Central memory CD4-positive, alpha-beta T cell (primary cell): Measurements from ENCODE around the gene ALDH9A1.
A peak's percentile ranks its signal among the peaks of the same experiment; 100 is the strongest.
"Not testable (repeated sequence)": the region's sequence is repeated elsewhere in the genome, so short reads cannot be mapped to it uniquely, and the experiment has no call there.

Experiments used
- DNase-seq: peaks from one replicate; pipeline ENCODE4 v3.0.0; 2022

The ALDH9A1 gene

GRCh38 chr1:165686121-165686970 lies 12.0 kb downstream of the ALDH9A1 start:
- no peak for DNase-seq

DNA sequence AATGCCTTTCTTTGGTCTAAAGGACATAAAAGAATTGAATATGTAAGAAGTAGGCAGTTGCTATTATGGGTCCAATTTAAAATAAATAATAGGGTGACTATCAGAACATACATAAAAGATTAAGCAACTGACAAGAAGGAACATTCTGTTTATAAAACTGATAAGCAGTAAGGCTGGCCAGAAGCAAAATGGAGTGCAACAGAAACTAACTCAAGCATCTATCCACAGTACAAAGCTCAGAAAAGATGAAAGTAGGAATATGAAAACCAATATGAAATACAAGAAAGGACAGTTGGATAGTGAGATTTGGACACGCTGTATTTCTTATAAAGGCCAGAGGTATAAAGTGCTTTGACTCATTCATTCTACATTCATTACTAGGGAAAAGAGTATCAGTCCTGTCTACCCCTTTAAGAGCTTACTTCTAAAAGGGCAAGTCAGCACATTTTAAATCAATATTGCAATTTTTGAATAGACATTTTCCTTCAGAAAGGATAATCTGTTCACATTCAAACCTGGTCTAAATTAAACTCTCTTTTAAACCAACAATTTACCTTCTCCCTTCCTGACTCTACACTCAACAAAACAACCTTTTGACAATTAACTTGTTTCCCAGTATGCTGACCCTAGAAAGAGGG lies 14.4 kb downstream of the ALDH9A1 start:
- DNase-seq, result no peak

DNA sequence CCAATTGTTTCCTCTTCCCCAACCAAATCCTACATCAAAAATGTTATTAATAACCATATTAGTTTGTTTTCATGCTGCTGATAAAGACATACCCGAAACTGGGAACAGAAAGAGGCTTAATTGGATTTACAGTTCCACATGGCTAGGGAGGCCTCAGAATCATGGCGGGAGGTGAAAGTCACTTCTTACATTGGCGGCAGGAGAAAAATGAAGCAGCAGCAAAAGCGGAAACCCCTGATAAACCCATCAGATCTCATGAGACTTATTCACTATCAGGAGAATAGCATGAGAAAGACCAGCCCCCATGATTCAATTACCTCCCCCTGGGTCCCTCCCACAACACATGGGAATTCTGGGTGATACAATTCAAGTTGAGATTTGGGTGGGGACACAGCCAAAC lies 17.6 kb downstream of the ALDH9A1 start:
- DNase-seq, result not testable (repeated sequence)

DNA sequence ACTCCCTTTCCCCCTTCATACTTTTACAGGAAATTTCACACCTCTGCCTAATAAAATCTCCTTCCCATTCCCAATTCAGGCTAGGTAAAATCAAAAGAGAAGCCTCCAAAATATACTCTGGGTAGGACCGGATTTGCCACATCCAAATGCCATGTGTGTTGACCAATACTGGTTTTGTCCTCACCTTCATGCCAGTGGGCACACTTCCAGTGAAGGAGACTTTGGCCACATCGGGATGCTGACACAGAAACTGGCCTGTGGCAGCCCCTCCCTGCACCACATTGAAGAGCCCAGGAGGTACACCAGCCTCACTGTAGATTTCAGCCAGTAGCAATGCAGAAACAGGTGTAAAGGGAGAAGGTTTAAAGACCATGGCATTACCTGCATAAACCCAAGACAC lies 18.1 kb downstream of the ALDH9A1 start:
- no peak for DNase-seq

- DNase-seq, result no peak
Measured at GRCh38 chr1:165679282-165680036, 18.9 kb downstream of the ALDH9A1 start.

DNA sequence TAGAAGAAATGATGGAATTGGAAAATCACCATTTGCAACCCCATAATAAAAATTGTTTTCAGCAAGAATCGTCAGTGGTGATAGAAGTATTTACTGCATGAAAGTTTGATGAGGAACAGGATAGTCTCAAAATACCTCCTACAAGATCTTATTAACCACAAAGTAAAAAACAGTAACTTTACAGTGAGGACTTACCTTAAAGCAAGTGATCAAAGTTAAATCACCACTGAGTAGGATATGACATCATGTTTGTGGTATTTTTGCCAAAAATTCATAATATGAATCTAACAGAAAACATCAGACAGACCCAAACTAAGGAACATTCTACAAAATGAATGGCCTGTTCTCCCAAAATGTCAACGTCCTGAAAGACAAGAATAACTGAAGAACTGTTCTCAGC lies 19.9 kb downstream of the ALDH9A1 start:
- peak; percentile 28 for DNase-seq

DNA sequence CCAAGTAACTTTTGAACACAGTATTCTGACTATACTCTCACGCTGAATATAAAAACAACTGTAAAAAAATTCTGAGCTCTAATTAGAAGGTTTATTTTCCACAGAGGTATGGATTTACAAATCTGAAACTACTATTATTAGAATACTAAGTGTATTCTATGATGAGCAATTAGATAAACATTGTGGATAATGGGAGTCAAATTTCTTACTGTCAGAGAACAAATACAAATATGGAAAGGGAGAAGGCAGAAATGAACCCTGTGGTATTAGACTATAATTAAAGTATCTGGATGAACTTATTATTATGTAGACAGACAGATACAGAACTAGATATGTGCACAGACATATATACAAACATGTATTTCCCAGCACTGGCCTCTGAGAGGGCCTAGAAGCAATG lies 22.6 kb downstream of the ALDH9A1 start:
- no peak for DNase-seq

DNA sequence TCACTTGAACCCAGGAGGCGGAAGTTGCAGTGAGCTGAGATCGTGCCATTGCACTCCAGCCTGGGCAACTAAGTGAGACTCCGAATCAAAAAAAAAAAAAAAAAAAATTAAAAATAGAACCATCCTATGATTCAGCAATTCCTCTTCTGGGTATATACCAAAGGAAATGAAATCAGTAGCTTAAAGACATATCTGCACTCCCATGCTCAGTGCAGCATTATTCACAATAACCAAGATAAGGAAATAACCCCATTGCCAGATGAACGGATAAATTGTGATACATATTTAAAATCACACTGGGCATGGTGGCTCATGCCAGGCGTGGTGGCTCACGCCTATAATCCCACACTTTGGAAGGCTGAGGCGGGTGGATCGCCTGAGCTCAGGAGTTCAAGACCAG lies 23.8 kb downstream of the ALDH9A1 start:
- no peak for DNase-seq

GRCh38 chr1:165671526-165671925 lies 26.8 kb downstream of the ALDH9A1 start:
- no peak for DNase-seq

DNA sequence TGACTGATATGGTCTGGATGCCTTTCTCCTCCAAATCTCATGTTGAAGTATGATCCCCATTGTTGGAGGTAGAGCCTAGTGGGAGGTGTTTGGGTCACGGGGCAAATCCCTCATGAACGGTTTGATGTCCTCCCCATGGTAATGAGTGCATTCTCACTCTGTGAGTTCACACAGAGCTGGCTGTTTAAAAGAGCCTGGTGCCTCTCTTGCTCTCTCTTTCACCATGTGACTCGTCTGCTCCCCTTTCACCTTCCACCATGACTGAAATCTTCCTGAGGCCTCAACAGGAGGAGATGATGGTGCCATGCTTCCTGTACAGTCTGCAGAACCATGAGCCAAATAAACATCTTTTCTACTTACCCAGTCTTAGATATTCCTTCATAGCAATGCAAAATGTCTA lies 30.2 kb downstream of the ALDH9A1 start:
- no peak for DNase-seq

DNA sequence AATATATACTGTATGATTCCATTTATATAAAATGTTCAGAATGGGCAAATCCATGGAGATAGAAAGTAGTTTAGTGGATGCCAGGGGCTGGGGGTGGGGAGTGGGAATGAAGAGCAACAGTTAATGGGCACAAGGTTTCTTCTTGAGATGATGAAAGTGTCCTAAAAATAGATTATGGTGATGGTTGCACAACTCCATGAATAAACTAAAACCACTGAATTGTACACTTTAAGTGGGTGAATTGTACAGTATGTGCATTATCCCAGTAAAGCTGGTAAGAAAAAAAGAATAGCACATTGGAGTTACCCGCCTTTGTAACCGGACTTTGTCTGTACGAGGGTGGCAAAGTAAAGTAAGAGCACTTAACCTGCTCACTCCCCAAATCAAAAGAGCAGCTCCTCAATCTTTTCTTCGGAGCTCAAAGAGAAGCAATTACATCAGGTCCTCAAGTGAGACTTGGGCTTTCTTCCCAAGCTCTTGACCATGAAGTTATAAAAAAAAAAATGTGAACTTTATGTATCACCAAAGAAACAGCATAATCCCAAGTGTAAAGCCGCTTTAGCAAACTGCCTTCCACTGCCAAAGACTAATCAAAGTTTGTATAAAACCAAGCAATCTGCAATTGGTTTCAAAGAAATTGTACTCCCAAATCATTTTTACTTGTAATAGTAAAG lies 32.1 kb downstream of the ALDH9A1 start:
- no peak for DNase-seq

- DNase-seq, result no peak
Measured at GRCh38 chr1:165662186-165662585, 36.2 kb downstream of the ALDH9A1 start.

GRCh38 chr1:165661703-165662102 lies 36.7 kb downstream of the ALDH9A1 start:
- no peak for DNase-seq

DNA sequence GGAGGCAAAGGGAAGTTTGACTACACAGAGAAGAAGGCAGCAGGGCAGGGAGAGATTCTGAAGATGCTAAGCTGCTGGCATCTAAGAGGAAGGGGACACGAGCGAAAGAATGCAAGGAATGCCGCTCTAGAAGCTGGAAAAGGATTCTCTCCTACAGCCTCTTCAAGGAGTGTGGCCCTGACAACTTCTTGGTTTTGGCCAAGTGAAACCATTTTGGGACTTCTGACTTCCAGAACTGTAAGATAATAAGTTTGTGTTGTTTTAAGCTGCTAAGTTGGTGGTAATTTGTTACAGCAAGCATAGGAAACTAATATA lies 38.8 kb downstream of the ALDH9A1 start:
- no peak for DNase-seq

- not testable (repeated sequence) for DNase-seq
Measured at GRCh38 chr1:165658766-165659580, 39.4 kb downstream of the ALDH9A1 start.

DNA sequence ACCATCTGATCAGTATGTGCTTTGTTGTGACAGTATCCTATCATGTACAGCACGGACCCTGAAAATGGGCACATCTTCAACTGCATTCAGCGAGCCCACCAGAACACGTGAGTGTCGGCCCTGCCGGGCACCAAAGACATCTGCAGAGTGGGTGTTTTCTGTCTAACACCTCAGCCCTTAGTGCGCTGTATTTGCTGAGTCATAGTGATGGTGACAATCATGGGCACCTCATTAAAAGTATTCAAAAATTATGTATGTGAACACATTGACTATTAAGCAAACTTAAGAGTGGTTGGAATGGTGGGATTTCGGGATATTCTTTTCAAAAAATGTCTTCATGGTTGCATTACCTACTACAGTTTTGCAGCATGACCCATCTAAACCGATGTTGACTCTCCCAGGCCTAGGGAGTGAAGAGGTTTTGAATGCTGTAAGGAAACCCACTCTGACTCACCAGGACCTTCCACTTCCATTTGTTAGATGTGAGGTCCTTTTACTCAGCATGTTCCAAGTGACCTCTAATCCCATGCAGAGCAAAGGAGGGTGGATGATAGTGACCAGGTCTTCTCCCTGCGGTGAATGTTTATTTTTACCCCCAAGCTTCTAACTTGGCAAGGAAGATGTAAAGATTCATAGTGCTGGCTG lies 47.3 kb downstream of the ALDH9A1 start:
- no peak for DNase-seq

GRCh38 chr1:165648919-165649572 lies 49.3 kb downstream of the ALDH9A1 start:
- no peak for DNase-seq

- DNase-seq, result no peak
Measured at GRCh38 chr1:165647970-165648369, 50.4 kb downstream of the ALDH9A1 start.

DNA sequence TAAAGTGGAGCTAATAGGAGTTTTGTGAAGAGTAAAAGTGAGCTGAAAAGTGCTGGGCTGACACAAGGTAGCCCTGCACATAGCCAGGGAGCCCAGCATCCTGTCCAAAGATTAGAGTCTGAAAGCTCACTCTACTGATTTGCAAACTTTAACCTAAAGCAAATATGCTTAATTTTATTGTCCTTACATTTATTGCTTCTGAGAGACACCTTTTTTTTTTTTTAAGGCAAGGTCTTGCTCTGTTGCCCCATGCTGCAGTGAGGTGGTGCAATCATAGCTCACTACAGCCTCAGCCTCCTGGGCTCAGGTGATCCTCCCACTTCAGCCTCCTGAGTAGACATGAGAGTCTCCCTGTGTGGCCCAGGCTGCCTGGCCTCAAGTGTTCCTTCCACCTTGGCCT lies 50.8 kb downstream of the ALDH9A1 start:
- DNase-seq, result no peak

DNA sequence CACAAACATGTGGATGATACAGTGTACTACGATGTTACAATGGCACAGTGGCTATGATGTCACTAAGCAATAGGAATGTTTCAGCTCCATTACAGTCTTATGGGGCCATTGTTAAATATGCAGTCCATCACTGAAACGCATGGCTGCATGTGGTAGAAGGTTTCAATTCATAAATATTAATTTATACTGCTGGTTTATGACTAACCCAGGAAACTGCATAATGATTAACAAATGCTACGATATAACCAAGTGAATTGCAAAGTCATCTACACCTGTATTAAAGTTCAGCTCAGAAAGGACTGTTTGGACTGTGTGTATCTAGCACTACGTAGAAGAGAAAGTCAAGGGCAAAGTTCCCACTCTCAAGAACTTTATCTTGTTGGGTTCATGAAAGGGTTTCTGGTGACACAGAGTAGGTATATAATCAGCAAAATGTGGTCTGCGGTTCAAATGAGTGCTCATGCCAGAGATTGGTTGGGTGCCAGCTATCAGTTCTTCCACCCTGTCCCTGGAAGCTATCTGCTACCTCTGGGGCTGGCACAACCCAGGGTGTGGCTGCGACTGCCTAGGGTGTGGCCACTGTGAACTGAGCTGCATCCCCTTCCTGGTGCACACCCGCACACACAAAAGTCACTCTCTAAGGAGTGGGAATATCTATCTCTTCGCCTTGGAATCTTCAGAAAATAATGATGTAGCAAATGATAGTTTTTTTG lies 52.6 kb downstream of the ALDH9A1 start:
- DNase-seq, result peak; percentile 43
